Stomach (tissue), 4 donors: ENCODE data around the gene GLYAT.

Experiments used
- EP300 ChIP-seq: sonication (generic); formaldehyde crosslinking; IDR thresholded peaks from one replicate; pipeline ENCODE4 v1.6.1; 2017; ENCODE audit warnings: antibody characterized with exemption
- POLR2AphosphoS5 ChIP-seq, 3 donors: sonication (generic); formaldehyde crosslinking; IDR thresholded peaks; one replicate each; pipeline ENCODE4 v1.6.1; 2016; ENCODE audit warnings: antibody characterized with exemption in 3 of 3
- TF ChIP-seq, protein P1 (sequence below), 7 experiments: fragments of 450-650 bp in 4 of 7; fragments of 200-600 bp in 3 of 7; sonication (generic) in 3 of 7; IDR thresholded peaks; one replicate each; pipeline ENCODE4 v1.5.1; 2016 to 2019; ENCODE audit warnings: antibody characterized with exemption in 7 of 7, control low read depth in 2 of 7, mild to moderate bottlenecking in 1 of 7

GRCh38 chr11:58763120-58763490 is 31.4 kb upstream of the GLYAT start:
- TF ChIP-seq, protein P1, sequence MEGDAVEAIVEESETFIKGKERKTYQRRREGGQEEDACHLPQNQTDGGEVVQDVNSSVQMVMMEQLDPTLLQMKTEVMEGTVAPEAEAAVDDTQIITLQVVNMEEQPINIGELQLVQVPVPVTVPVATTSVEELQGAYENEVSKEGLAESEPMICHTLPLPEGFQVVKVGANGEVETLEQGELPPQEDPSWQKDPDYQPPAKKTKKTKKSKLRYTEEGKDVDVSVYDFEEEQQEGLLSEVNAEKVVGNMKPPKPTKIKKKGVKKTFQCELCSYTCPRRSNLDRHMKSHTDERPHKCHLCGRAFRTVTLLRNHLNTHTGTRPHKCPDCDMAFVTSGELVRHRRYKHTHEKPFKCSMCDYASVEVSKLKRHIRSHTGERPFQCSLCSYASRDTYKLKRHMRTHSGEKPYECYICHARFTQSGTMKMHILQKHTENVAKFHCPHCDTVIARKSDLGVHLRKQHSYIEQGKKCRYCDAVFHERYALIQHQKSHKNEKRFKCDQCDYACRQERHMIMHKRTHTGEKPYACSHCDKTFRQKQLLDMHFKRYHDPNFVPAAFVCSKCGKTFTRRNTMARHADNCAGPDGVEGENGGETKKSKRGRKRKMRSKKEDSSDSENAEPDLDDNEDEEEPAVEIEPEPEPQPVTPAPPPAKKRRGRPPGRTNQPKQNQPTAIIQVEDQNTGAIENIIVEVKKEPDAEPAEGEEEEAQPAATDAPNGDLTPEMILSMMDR (IDR thresholded peaks at IDR 0.05): no peak
- TF ChIP-seq EP300 (no peak), POLR2AphosphoS5 (IDR thresholded peaks at IDR 0.05) (no peak)
